Right kidney (tissue), 1 donor: Measurements from ENCODE around the gene BATF.
A peak's percentile ranks its signal among the peaks of the same experiment; 100 is the strongest.

ENCODE experiments used
- DNase-seq: peaks from one replicate; pipeline ENCODE4 v3.0.0-alpha.2; 2016

BATF gene

DNA sequence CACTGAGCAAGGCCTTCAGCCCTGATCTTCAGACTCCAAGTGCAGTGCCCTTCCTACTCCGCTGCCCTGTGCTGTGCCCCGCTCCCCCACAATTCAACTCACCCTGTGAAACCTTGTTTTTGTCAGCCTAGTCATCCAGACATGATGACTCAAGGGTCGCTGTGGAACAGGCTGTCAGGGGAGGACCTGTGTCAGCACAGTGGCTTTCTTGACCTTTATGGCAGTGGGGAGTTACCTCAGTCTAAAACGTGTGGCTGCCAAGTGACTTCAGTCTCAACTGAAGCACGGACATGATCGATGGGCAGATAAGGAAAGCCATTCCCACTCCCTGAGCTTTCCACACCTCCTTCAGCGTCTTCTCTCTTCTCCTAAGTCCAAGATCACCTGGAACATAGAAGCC lies 39.8 kb downstream of the BATF start:
- DNase-seq, result no peak

DNA sequence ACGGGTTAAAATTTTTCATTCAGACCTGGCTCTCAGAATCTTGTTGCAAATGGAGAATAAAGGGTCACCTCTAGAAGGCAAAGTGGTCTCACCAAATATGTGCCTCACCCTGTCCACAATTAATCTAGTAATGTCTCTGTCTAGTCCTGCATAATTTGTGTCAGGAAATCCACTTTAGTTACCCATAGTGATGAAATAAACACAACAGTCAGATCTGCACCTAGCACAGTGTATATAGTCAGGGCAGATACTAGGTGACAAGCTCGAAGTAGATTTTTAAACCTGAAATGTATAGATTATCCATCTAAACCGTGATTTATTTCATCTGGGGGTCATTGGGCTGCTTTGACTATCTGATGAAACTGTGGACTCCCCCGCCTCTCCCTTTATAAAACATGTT lies 40.2 kb downstream of the BATF start:
- no peak for DNase-seq

- DNase-seq, result no peak
Measured at GRCh38 chr14:75563931-75564330, 41.7 kb downstream of the BATF start.

GRCh38 chr14:75565056-75565455 lies 42.8 kb downstream of the BATF start:
- DNase-seq, result no peak

DNA sequence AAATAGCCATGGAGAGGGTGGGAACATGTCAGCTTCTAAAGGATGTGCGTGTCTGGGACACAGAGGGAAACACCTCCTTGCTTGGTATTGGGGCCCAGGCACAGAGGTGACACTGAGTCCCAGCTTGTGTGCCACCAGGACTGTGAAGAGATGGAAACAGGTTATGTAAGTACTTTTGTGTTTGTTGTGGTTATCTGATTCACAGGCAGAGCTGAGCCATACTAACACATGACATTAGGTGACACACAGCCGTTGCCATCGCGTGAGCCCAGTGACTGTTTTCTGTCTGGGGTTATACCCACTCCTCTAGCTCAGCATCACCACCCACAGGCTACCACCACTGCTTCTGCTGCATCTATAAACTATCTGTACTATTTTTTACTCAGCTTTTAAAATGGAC lies 44.1 kb downstream of the BATF start:
- no peak for DNase-seq

GRCh38 chr14:75566752-75567151 lies 44.5 kb downstream of the BATF start:
- DNase-seq, result no peak

GRCh38 chr14:75568140-75568539 lies 45.9 kb downstream of the BATF start:
- DNase-seq, result no peak

DNA sequence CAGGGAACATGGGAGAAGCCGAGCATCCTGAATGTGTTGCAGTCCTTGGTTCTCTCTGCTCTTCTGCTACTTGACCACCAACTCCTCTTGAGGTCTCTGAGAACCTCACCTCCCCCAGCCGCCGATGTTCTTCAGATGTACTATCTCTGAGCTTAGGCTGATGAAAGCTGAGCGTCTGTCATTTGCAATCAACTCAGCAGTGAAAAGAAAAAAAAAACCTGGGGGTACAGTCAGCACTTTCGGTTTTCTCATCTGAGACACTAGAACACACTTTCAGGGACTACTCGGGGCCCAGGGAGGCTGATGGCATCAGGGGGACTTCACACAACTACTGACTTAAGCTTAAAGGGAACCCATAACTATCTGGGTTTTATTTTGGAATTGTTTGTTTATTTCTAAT lies 46.5 kb downstream of the BATF start:
- no peak for DNase-seq

DNA sequence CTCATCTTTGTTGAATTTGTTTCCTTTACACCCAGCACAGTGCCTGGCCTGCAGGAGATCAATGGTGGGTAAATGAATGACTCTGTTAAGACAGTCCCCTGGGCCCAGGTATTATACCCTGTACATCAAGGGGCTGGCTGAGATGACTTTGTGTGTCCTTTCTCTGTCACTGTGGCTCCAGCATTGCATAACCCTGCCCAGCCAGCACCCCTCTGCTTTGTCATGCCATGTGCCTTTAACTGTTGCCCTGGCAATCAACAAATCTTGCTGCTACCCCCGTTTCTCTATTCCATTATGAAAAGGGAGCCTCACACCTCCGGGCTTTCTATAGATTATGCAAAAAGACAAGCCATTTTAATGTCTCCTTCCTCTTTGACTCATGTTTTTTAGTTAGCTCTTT lies 48.5 kb downstream of the BATF start:
- no peak for DNase-seq

DNA sequence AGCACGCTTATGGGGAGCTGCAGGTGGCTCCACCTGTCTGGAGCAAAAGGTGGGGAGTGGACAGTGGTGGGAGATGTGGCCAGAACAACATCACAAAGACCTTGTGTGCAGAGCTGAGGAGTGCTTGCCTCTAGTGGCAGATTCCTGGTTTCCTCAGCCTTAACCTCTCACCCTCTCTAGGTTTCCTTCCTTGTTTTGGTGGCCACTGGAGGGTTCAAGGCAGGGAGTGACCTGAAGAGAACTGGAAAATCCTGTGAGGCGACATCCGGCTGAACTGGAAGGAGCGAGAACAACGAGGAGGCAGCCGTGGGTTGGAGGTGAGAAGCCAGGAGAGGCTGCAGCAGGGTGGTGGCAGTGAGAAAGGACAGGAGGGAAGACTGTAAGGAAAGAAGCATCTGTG lies 49.8 kb downstream of the BATF start:
- no peak for DNase-seq

DNA sequence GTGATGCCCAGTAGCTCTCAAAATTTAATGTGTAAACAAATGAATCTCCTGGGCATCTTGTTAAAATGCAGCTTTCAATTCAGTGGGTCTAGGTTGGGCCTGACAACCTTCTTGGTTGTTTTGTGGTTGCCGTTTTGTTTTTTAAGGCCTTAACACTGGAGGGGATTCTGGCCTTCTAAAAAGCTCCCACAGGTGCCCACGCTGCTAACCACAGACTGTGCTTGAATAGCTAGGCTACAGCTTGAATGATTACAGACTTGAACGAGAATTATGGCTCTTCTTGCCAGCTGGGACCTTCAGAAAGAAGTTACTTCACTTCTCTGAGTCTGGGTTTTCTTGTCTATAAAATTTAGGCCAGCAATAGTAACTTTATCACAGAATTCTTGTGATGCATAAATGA lies 54.8 kb downstream of the BATF start:
- DNase-seq, result no peak

DNA sequence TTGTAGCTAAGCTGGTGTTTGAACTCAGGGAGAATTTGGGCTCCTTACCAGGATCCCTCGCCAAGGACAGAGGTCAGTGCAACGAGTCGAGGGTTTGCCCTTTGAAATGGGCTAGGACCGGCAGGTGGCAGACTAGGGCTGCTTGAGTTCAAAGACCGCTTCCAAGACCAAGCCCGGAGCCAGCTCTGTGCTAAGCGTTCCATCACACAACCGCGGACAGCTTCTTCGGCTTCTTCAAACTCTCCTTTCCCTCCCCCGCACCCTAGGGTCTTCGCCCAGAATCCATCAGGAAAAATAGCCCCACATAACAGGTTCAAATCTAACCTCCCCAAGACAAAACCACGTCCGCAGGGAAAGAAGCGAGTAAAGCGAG lies 55.4 kb downstream of the BATF start:
- DNase-seq, result no peak

- peak; percentile 85 for DNase-seq
Measured at GRCh38 chr14:75578102-75578785, 56.0 kb downstream of the BATF start, which contains the start of gene FLVCR2. Gene FLVCR2, plus strand, starts transcription at chr14:75578620. Its CDS starts 353 bp downstream, at chr14:75578973.

- no peak for DNase-seq
Measured at GRCh38 chr14:75578786-75579337, 56.6 kb downstream of the BATF start.

DNA sequence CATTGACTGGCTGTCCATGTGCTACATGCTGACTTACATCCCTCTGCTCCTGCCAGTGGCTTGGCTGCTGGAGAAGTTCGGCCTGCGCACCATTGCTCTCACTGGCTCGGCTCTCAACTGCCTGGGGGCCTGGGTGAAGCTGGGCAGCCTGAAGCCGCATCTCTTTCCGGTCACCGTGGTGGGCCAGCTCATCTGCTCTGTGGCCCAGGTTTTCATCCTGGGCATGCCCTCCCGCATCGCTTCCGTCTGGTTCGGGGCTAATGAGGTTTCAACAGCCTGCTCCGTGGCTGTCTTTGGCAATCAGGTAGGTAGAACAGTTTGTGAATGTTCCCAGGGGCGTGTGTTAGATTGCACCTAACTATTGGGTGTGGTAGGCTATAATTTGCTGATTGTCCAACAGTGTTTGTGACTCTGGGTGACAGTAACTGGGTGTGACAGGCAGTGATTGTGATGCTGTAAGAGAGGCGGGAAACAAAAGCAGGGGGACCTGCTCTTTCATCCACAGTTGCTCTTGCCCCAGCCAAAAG lies 57.1 kb downstream of the BATF start:
- no peak for DNase-seq

DNA sequence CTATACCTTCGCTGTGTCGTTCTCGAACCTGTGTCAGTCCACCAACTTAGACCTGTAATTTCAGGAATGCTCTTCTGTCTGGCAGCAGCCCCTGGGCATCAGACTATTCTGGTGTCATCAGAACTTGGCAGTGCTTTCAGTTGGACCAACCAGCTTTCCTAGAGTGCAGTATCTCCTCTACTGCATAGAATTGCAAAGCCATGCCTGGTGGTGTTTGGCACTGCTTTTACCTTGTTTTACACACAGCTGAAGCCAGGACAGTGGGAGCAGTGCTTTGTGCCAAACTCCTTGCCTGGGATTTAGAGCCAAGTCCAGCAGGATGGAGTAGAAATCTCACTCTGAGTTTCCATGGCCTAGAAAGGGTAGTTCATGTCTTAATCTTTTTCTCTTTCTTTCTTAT lies 57.6 kb downstream of the BATF start:
- no peak for DNase-seq

- no peak for DNase-seq
Measured at GRCh38 chr14:75587388-75587787, 65.1 kb downstream of the BATF start.

DNA sequence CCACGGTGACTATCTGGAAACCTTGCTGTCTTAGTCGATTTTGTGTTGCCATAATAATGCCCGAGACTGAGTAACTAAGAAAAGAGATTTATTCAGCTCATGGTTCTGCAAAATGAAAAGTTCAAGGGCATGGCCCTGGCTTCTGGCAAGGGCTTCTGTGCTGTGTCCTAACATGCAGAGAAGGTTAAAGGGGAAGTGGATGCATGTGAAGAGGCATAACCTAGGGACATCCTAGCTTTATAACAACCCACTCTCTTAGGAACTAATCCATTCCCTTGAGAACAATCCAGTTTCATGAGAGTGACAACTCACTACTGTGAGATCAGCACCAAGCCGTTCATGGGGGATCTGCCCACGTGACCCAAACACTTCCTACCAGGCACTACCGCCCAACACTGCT lies 67.7 kb downstream of the BATF start:
- DNase-seq, result no peak

GRCh38 chr14:75591331-75591946 lies 69.2 kb downstream of the BATF start:
- DNase-seq, result no peak

- no peak for DNase-seq
Measured at GRCh38 chr14:75591987-75592575, 69.8 kb downstream of the BATF start.

GRCh38 chr14:75595226-75595625 lies 73.0 kb downstream of the BATF start:
- DNase-seq, result no peak
